SU-DHL-6 (cell line): Measurements from ENCODE around the gene DOCK10.

Experiments
- H2AFZ ChIP-seq: fragments of 200-600 bp; sonication (generic); 2 replicates; pipeline ENCODE4 v1.6.1; 2014; ENCODE audit warnings: low read depth, mild to moderate bottlenecking, moderate library complexity, mixed read lengths, antibody characterized with exemption, low read length; ENCODE audit not compliant: severe bottlenecking
- H3F3A ChIP-seq: fragments of 200-600 bp; shearing (Covaris generic); 2 replicates; pipeline ENCODE4 v1.6.0; 2016; ENCODE audit warnings: antibody characterized with exemption, mild to moderate bottlenecking; ENCODE audit not compliant: insufficient read depth
- H3K27ac ChIP-seq: fragments of 200-600 bp; sonication (generic); 2 replicates; pipeline ENCODE4 v1.5.1; 2016; ENCODE audit warnings: low read depth, mild to moderate bottlenecking, low read length, moderate library complexity, mixed read lengths
- H3K27me3 ChIP-seq: fragments of 200-600 bp; sonication (generic), shearing (Covaris generic); 2 replicates; pipeline ENCODE4 v1.6.0; 2014; ENCODE audit warnings: mild to moderate bottlenecking, low read length
- H3K36me3 ChIP-seq: fragments of 200-600 bp; sonication (generic); 2 replicates; pipeline ENCODE4 v1.6.1; 2014; ENCODE audit warnings: mild to moderate bottlenecking, low read length, mixed read lengths
- H3K4me2 ChIP-seq: fragments of 300-600, 200-600 bp; shearing (Covaris generic), sonication (generic); 2 replicates; pipeline ENCODE4 v1.6.0; 2014; ENCODE audit warnings: low read length, low read depth, mild to moderate bottlenecking; ENCODE audit not compliant: poor library complexity, severe bottlenecking
- H3K4me3 ChIP-seq: fragments of 200-600 bp; sonication (generic); 2 replicates; pipeline ENCODE4 v1.5.1; 2014; ENCODE audit warnings: antibody characterized with exemption, low read length, mild to moderate bottlenecking, mixed read lengths; ENCODE audit not compliant: insufficient read depth, poor library complexity, severe bottlenecking
- H3K79me2 ChIP-seq: fragments of 200-600 bp; sonication (generic); 2 replicates; pipeline ENCODE4 v1.6.1; 2014; ENCODE audit warnings: mild to moderate bottlenecking, low read length, moderate library complexity; ENCODE audit not compliant: insufficient read depth
- H3K9ac ChIP-seq: fragments of 200-600 bp; sonication (generic); 2 replicates; pipeline ENCODE4 v1.7.0; 2014; ENCODE audit warnings: mild to moderate bottlenecking, low read length
- H3K9me2 ChIP-seq: fragments of 200-600 bp; sonication (generic); replicated peaks from 2 replicates; pipeline ENCODE4 v1.6.1; 2014; ENCODE audit warnings: low read length; ENCODE audit not compliant: insufficient read depth
- H3K9me3 ChIP-seq: fragments of 200-600 bp; sonication (generic); 2 replicates; pipeline ENCODE4 v1.6.1; 2014; ENCODE audit warnings: low read length, mixed read lengths; ENCODE audit not compliant: insufficient read depth
- H4K20me1 ChIP-seq: fragments of 200-600 bp; sonication (generic); 2 replicates; pipeline ENCODE4 v1.6.1; 2014; ENCODE audit warnings: low read depth, mild to moderate bottlenecking, antibody characterized with exemption, low read length, moderate library complexity, mixed read lengths
- CTCF ChIP-seq: fragments of 200-600 bp; sonication (generic); IDR thresholded peaks from one replicate; pipeline ENCODE4 v1.5.1; 2017; ENCODE audit warnings: antibody characterized with exemption, mild to moderate bottlenecking, low read length, moderate library complexity; ENCODE audit not compliant: insufficient read depth, poor library complexity, severe bottlenecking
- EZH2phosphoT487 ChIP-seq: fragments of 200-600 bp; sonication (generic), shearing (Covaris generic); conservative IDR thresholded peaks from 2 replicates; pipeline ENCODE4 v1.6.1; 2018; ENCODE audit warnings: mild to moderate bottlenecking, antibody characterized with exemption, low read length, moderate library complexity, mixed read lengths

DOCK10 gene

GRCh38 chr2:224968051-224968450, 74.2 kb downstream of the DOCK10 start:
- H3K4me2 ChIP-seq = no peak overlapping the region
- TF ChIP-seq EZH2phosphoT487 (no peak), CTCF (no peak)
- H2AFZ ChIP-seq = no peak overlapping the region
- H3F3A ChIP-seq = no peaks in the 10 kb centered on the region
- H3K36me3 ChIP-seq = no peaks in the 10 kb centered on the region
- H3K9me3 ChIP-seq = no peaks in the 10 kb centered on the region
- H3K27me3 ChIP-seq = no peaks in the 10 kb centered on the region
- no peaks in the 10 kb centered on the region for H3K79me2 ChIP-seq
- no peaks in the 10 kb centered on the region for H3K9me2 ChIP-seq
- no peak overlapping the region for H3K9ac ChIP-seq
- H4K20me1 ChIP-seq = no peaks in the 10 kb centered on the region
- no peak overlapping the region for H3K4me3 ChIP-seq
- no peak overlapping the region for H3K27ac ChIP-seq

GRCh38 chr2:224966613-224967012, 75.7 kb downstream of the DOCK10 start:
- H3F3A ChIP-seq = no peaks in the 10 kb centered on the region
- H3K4me2 ChIP-seq = no peak overlapping the region
- TF ChIP-seq CTCF = no peak
- no peak for TF ChIP-seq EZH2phosphoT487
- H2AFZ ChIP-seq = no peak overlapping the region
- no peaks in the 10 kb centered on the region for H3K9me3 ChIP-seq
- no peak overlapping the region for H3K27ac ChIP-seq
- no peaks in the 10 kb centered on the region for H3K79me2 ChIP-seq
- no peaks in the 10 kb centered on the region for H3K36me3 ChIP-seq
- H3K4me3 ChIP-seq = no peak overlapping the region
- no peaks in the 10 kb centered on the region for H3K27me3 ChIP-seq
- no peaks in the 10 kb centered on the region for H3K9me2 ChIP-seq
- no peaks in the 10 kb centered on the region for H4K20me1 ChIP-seq
- no peak overlapping the region for H3K9ac ChIP-seq

- H3K27ac ChIP-seq = no peak overlapping the region
- no peak overlapping the region for H2AFZ ChIP-seq
- no peaks in the 10 kb centered on the region for H3K27me3 ChIP-seq
- H3F3A ChIP-seq = no peaks in the 10 kb centered on the region
- H3K9me3 ChIP-seq = no peaks in the 10 kb centered on the region
- no peak overlapping the region for H3K4me3 ChIP-seq
- H3K4me2 ChIP-seq = no peak overlapping the region
- H4K20me1 ChIP-seq = no peaks in the 10 kb centered on the region
- H3K36me3 ChIP-seq = no peaks in the 10 kb centered on the region
- no peak overlapping the region for H3K9ac ChIP-seq
- TF ChIP-seq CTCF (no peak), EZH2phosphoT487 (no peak)
- no peaks in the 10 kb centered on the region for H3K9me2 ChIP-seq
- H3K79me2 ChIP-seq = no peaks in the 10 kb centered on the region
These were observed 82.7 kb downstream of the DOCK10 start for GRCh38 chr2:224959556-224959955.
